Stimulated activated naive B cell treated with anti-CD40 and anti-IgM and Interleukin-4, amounts not matched to agents 10 μg/mL and 1 μg/mL and 100 μg/mL, for 72 hours (primary cell): ENCODE results near the gene ANKH.

Source experiments
- ATAC-seq, 2 donors: fragments of 150-1000 bp; cut with Tn5 transposase; replicated peaks; 2 replicates each; pipeline ENCODE4 v1.10.0; 2021; ENCODE audit warnings: moderate library complexity in 1 of 2
- DNase-seq: peaks from one replicate; pipeline ENCODE4 v3.0.0; 2021
- H3K27ac Mint-ChIP-seq: one replicate; pipeline ENCODE4 v1.8.0; 2022; ENCODE audit warnings: mild to moderate bottlenecking, mixed read lengths
- H3K27me3 Mint-ChIP-seq, 2 donors: one replicate each; pipeline ENCODE4 v1.8.0; 2022; ENCODE audit warnings: mixed read lengths in 2 of 2
- H3K36me3 Mint-ChIP-seq, 2 donors: one replicate each; pipeline ENCODE4 v1.8.0; 2022; ENCODE audit warnings: mixed read lengths in 2 of 2, mild to moderate bottlenecking in 1 of 2
- H3K4me1 Mint-ChIP-seq, 2 donors: one replicate each; pipeline ENCODE4 v1.8.0; 2022; ENCODE audit warnings: mixed read lengths in 2 of 2, mild to moderate bottlenecking in 1 of 2
- H3K4me3 Mint-ChIP-seq, 2 donors: one replicate each; pipeline ENCODE4 v1.8.0; 2022; ENCODE audit warnings: mild to moderate bottlenecking in 2 of 2, mixed read lengths in 2 of 2, moderate library complexity in 1 of 2
- H3K9me3 Mint-ChIP-seq, 2 donors: one replicate each; pipeline ENCODE4 v1.8.0; 2022; ENCODE audit warnings: mixed read lengths in 2 of 2, mild to moderate bottlenecking in 1 of 2

The ANKH gene

GRCh38 chr5:14735944-14736343 lies 135.6 kb downstream of the ANKH start:
- Mint-ChIP-seq H3K27ac (no peak overlapping the region), H3K4me1 (no peaks in the 10 kb centered on the region)
- ATAC-seq: no peak

DNA sequence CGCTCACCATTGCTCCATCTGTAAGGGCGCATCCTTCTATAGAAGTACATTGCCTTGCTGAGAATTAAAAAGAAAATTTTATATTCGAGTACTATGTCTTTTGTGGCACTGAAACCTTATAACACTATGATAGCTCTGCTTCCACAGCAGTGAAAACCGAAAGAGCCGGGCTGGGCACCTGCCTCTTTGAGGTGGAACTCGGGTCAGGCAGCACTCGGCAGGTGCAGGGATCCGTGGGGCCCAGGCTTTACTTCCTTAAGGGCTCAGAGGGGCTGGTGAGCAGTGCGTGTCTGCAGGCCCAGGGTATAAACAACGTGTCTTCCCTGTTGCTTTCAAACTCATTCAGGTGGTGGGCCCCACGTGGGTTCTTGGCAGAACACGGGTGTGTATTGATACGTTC lies 137.2 kb downstream of the ANKH start:
- Mint-ChIP-seq H3K36me3 (peaks cover 5 to 21% of the 10 kb centered on the region in 2 donors), H3K9me3 (no peaks in the 10 kb centered on the region), H3K4me1 (no peaks in the 10 kb centered on the region), H3K27me3 (no peaks in the 10 kb centered on the region), H3K27ac (no peak overlapping the region), H3K4me3 (no peak overlapping the region)
- no peak for ATAC-seq
- no peak for DNase-seq

More at GRCh38 chr5:14735944-14736343, 135.6 kb downstream of the ANKH start:
- Mint-ChIP-seq H3K4me3 (no peak overlapping the region), H3K27me3 (no peaks in the 10 kb centered on the region), H3K36me3 (peaks cover 5 to 21% of the 10 kb centered on the region in 2 donors), H3K9me3 (no peaks in the 10 kb centered on the region)
- DNase-seq: no peak

- no peaks in the 10 kb centered on the region for H3K9me3 Mint-ChIP-seq
- no peak overlapping the region for H3K27ac Mint-ChIP-seq
- no peak for ATAC-seq
- no peaks in the 10 kb centered on the region for H3K27me3 Mint-ChIP-seq
- peaks cover 5 to 21% of the 10 kb centered on the region in 2 donors for H3K36me3 Mint-ChIP-seq
- H3K4me3 Mint-ChIP-seq: no peak overlapping the region
- H3K4me1 Mint-ChIP-seq: no peaks in the 10 kb centered on the region
- no peak for DNase-seq
Measured at GRCh38 chr5:14733661-14734060, 137.9 kb downstream of the ANKH start.

GRCh38 chr5:14732991-14733390 lies 138.6 kb downstream of the ANKH start:
- no peaks in the 10 kb centered on the region for H3K4me1 Mint-ChIP-seq
- ATAC-seq (no peak), DNase-seq (no peak)
- H3K4me3 Mint-ChIP-seq: no peak overlapping the region
- no peaks in the 10 kb centered on the region for H3K9me3 Mint-ChIP-seq
- no peaks in the 10 kb centered on the region for H3K27me3 Mint-ChIP-seq
- H3K27ac Mint-ChIP-seq: no peak overlapping the region
- peaks cover 5 to 21% of the 10 kb centered on the region in 2 donors for H3K36me3 Mint-ChIP-seq

GRCh38 chr5:14730881-14731280 lies 140.7 kb downstream of the ANKH start:
- H3K36me3 Mint-ChIP-seq: peaks cover 2 to 18% of the 10 kb centered on the region in 2 donors
- H3K27ac Mint-ChIP-seq: peak overlapping the region; percentile 59

DNA sequence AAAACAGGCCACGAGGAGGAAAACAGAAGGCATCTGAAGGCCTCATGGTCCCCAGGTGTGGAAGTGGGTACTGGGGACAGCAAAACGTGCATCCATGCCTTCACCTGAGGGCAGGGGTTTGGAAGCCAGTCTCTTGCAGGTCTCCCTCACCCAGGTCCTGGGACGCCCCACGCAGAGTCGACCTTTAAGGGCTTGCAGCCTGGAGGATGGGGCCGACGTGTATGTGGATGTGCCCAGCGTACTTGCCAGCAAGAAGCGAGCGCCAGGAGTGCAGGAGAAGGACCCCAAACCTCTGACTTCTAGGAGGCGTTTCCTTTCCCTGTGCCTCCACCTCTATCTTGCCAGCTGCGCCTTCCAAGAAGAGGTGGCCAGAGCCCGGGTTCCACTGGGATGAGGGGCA lies 141.1 kb downstream of the ANKH start:
- H3K4me3 Mint-ChIP-seq: no peak overlapping the region
- no peaks in the 10 kb centered on the region for H3K9me3 Mint-ChIP-seq
- H3K27me3 Mint-ChIP-seq: no peaks in the 10 kb centered on the region
- H3K36me3 Mint-ChIP-seq: peaks cover 2 to 18% of the 10 kb centered on the region in 2 donors
- ATAC-seq (no peak), DNase-seq (no peak)
- H3K4me1 Mint-ChIP-seq: peaks cover 0 to 5% of the 10 kb centered on the region in 2 donors
- peak overlapping the region; percentile 59 for H3K27ac Mint-ChIP-seq

More at GRCh38 chr5:14730881-14731280, 140.7 kb downstream of the ANKH start:
- no peaks in the 10 kb centered on the region for H3K27me3 Mint-ChIP-seq
- no peaks in the 10 kb centered on the region for H3K9me3 Mint-ChIP-seq
- H3K4me1 Mint-ChIP-seq: peaks cover 0 to 5% of the 10 kb centered on the region in 2 donors
- no peak overlapping the region for H3K4me3 Mint-ChIP-seq
- ATAC-seq: no peak
- DNase-seq: no peak

- DNase-seq: no peak
- ATAC-seq: no peak
- H3K27ac Mint-ChIP-seq: peak overlapping the region; percentile 37
- H3K36me3 Mint-ChIP-seq: peaks cover 2 to 25% of the 10 kb centered on the region in 2 donors
- no peaks in the 10 kb centered on the region for H3K27me3 Mint-ChIP-seq
- no peak overlapping the region for H3K4me3 Mint-ChIP-seq
- peaks cover 6 to 7% of the 10 kb centered on the region in 2 donors for H3K4me1 Mint-ChIP-seq
- no peaks in the 10 kb centered on the region for H3K9me3 Mint-ChIP-seq
Measured at GRCh38 chr5:14729448-14730385, 141.9 kb downstream of the ANKH start.

DNA sequence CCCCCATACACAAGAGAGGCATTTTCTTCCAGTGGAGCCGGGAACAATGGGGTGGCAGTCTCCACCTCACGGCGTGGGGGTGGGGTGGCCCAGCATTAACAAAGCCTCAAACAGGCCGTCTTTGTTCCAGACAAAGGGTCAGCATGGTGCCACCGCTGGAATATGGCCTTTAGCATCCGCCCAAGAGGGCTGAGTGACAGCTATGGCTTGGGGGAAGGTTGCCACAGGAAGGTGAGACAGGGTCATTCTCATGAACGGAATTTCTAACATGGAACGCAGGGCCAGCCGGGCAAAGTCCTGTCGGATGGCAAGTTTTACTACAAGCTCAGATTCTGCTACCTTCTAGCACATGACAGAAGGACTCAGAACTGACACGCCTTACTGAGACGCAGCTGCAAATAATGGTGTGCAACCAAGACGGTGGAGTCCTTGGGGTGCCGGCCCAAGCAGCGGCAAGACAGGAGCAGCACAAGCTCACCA lies 143.1 kb downstream of the ANKH start:
- no peaks in the 10 kb centered on the region for H3K9me3 Mint-ChIP-seq
- no peak overlapping the region for H3K4me3 Mint-ChIP-seq
- no peak for ATAC-seq
- DNase-seq: no peak
- no peak overlapping the region for H3K27ac Mint-ChIP-seq
- H3K27me3 Mint-ChIP-seq: no peaks in the 10 kb centered on the region
- peaks cover 0 to 21% of the 10 kb centered on the region in 2 donors for H3K36me3 Mint-ChIP-seq
- H3K4me1 Mint-ChIP-seq: peaks cover 6 to 14% of the 10 kb centered on the region in 2 donors

- no peaks in the 10 kb centered on the region for H3K27me3 Mint-ChIP-seq
- ATAC-seq (no peak), DNase-seq (no peak)
- peaks cover 6 to 17% of the 10 kb centered on the region in 2 donors for H3K4me1 Mint-ChIP-seq
- H3K27ac Mint-ChIP-seq: no peak overlapping the region
- H3K36me3 Mint-ChIP-seq: peaks cover 0 to 21% of the 10 kb centered on the region in 2 donors
- no peak overlapping the region for H3K4me3 Mint-ChIP-seq
- no peaks in the 10 kb centered on the region for H3K9me3 Mint-ChIP-seq
Measured at GRCh38 chr5:14727928-14728458, 143.6 kb downstream of the ANKH start.

GRCh38 chr5:14727428-14727865 lies 144.1 kb downstream of the ANKH start:
- Mint-ChIP-seq H3K36me3 (peaks cover 0 to 21% of the 10 kb centered on the region in 2 donors), H3K27ac (no peak overlapping the region), H3K4me3 (no peak overlapping the region), H3K27me3 (no peaks in the 10 kb centered on the region), H3K4me1 (peaks cover 7 to 17% of the 10 kb centered on the region in 2 donors), H3K9me3 (no peaks in the 10 kb centered on the region)
- ATAC-seq: peak; percentile 63 to 67
- peak; percentile 45 for DNase-seq

GRCh38 chr5:14726066-14726838 lies 145.3 kb downstream of the ANKH start:
- Mint-ChIP-seq H3K27ac (no peak overlapping the region), H3K36me3 (peaks cover 0 to 21% of the 10 kb centered on the region in 2 donors), H3K4me1 (peaks cover 7 to 17% of the 10 kb centered on the region in 2 donors), H3K4me3 (no peak overlapping the region), H3K9me3 (no peaks in the 10 kb centered on the region), H3K27me3 (no peaks in the 10 kb centered on the region)
- no peak for ATAC-seq
- no peak for DNase-seq

- Mint-ChIP-seq H3K9me3 (no peaks in the 10 kb centered on the region), H3K36me3 (peaks cover 0 to 26% of the 10 kb centered on the region in 2 donors), H3K27me3 (no peaks in the 10 kb centered on the region), H3K4me1 (peaks cover 7 to 17% of the 10 kb centered on the region in 2 donors), H3K4me3 (no peak overlapping the region), H3K27ac (peak overlapping the region; percentile 31)
- ATAC-seq (no peak), DNase-seq (no peak)
Measured at GRCh38 chr5:14724633-14725032, 146.9 kb downstream of the ANKH start.

GRCh38 chr5:14723701-14724132 lies 147.9 kb downstream of the ANKH start:
- H3K4me1 Mint-ChIP-seq: peaks cover 7 to 17% of the 10 kb centered on the region in 2 donors
- DNase-seq (no peak), ATAC-seq (peak; percentile 85 to 91)
- H3K4me3 Mint-ChIP-seq: no peak overlapping the region
- H3K27me3 Mint-ChIP-seq: no peaks in the 10 kb centered on the region
- no peaks in the 10 kb centered on the region for H3K9me3 Mint-ChIP-seq
- no peak overlapping the region for H3K27ac Mint-ChIP-seq
- peaks cover 0 to 31% of the 10 kb centered on the region in 2 donors for H3K36me3 Mint-ChIP-seq

DNA sequence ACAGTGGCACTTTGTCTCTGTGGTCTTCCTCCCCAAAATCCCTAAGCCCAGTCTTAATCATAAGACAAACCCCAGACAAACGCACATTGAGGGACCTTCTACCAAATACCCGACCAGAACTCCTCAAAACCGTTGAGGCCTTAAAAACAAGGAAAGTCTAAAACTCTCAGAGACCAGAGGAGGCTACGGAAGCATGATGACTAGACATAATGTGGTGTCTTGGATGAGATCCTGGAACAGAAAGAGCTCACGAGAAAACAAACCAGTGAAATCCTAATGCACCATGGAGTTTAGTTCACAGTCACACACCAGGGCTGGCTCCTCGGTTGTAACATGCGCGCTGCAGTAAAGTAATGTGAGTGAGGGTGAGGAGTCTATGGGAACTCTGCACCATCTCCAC lies 148.7 kb downstream of the ANKH start:
- peaks cover 8 to 17% of the 10 kb centered on the region in 2 donors for H3K4me1 Mint-ChIP-seq
- H3K9me3 Mint-ChIP-seq: no peaks in the 10 kb centered on the region
- no peaks in the 10 kb centered on the region for H3K27me3 Mint-ChIP-seq
- H3K36me3 Mint-ChIP-seq: peaks cover 0 to 36% of the 10 kb centered on the region in 2 donors
- no peak overlapping the region for H3K4me3 Mint-ChIP-seq
- no peak overlapping the region for H3K27ac Mint-ChIP-seq
- ATAC-seq: no peak
- DNase-seq: no peak
